ENCODE results near the gene PSD4.

DNA sequence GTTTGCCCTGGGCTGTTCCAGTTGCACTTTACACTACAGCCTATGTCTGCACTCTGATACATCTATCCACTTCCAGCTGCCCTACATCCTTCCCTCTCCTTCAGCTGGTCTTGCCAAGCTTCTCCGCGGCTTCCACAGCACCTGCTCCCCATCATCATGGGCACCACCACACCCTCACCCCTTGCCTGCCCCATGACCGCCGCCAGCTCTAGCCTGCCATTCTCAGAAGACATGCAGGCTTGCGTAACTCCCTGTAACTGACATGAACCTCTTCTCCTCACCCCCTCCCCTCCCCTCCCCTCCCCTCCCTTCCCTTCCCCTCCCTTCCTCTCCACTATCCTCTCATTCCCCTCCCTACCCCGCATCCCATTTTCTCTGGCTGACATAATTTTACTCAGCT is 59.0 kb downstream of the PSD4 start:
- TF ChIP-seq NFYB (IDR thresholded peaks at IDR 0.05; ENCODE audit: insufficient read depth, low read depth, low read length) (no peak), TCF7 (IDR thresholded peaks at IDR 0.05; ENCODE audit: borderline replicate concordance) (no peak), CTCF (IDR thresholded peaks at IDR 0.05 in 2 of 3, conservative IDR thresholded peaks at IDR 0.05 in 1 of 3; ENCODE audit: control insufficient read depth in 2 of 3, extremely low read depth in 1 of 3, insufficient read depth in 1 of 3, low read depth in 3 of 3, low read length in 3 of 3) (no peak), PML (IDR thresholded peaks at IDR 0.05; ENCODE audit: low read length) (no peak), EZH2 (IDR thresholded peaks at IDR 0.05; ENCODE audit: borderline replicate concordance, control insufficient read depth, low read depth, low read length) (no peak), E2F4 (IDR thresholded peaks at IDR 0.05; ENCODE audit: low read depth, low read length) (no peak), GABPA (IDR thresholded peaks at IDR 0.05; ENCODE audit: low read depth) (no peak), ASH2L (IDR thresholded peaks at IDR 0.05; ENCODE audit: borderline replicate concordance, low read depth) (no peak), POLR2A (IDR thresholded peaks at IDR 0.05; ENCODE audit: low read depth, low read length) (no peak), STAT1 (conservative IDR thresholded peaks at IDR 0.05) (no peak), POLR2AphosphoS5 (IDR thresholded peaks at IDR 0.05; ENCODE audit: low read length) (no peak), TBL1XR1 (IDR thresholded peaks at IDR 0.05; ENCODE audit: low read depth, low read length) (no peak)
- TF ChIP-seq, protein P1, sequence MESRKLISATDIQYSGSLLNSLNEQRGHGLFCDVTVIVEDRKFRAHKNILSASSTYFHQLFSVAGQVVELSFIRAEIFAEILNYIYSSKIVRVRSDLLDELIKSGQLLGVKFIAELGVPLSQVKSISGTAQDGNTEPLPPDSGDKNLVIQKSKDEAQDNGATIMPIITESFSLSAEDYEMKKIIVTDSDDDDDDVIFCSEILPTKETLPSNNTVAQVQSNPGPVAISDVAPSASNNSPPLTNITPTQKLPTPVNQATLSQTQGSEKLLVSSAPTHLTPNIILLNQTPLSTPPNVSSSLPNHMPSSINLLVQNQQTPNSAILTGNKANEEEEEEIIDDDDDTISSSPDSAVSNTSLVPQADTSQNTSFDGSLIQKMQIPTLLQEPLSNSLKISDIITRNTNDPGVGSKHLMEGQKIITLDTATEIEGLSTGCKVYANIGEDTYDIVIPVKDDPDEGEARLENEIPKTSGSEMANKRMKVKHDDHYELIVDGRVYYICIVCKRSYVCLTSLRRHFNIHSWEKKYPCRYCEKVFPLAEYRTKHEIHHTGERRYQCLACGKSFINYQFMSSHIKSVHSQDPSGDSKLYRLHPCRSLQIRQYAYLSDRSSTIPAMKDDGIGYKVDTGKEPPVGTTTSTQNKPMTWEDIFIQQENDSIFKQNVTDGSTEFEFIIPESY (IDR thresholded peaks at IDR 0.05) = no peak

Measured in GM12878 (cell line).